Measurements from ENCODE around the gene FBRSL1. TPM values are rescaled to one million over a fixed set of nuclear protein-coding genes. Genes with fewer than 3 reads are reported as not detected.

The FBRSL1 gene
- total RNA-seq, 1 donor from 2014 or later, result 199 TPM

DNA sequence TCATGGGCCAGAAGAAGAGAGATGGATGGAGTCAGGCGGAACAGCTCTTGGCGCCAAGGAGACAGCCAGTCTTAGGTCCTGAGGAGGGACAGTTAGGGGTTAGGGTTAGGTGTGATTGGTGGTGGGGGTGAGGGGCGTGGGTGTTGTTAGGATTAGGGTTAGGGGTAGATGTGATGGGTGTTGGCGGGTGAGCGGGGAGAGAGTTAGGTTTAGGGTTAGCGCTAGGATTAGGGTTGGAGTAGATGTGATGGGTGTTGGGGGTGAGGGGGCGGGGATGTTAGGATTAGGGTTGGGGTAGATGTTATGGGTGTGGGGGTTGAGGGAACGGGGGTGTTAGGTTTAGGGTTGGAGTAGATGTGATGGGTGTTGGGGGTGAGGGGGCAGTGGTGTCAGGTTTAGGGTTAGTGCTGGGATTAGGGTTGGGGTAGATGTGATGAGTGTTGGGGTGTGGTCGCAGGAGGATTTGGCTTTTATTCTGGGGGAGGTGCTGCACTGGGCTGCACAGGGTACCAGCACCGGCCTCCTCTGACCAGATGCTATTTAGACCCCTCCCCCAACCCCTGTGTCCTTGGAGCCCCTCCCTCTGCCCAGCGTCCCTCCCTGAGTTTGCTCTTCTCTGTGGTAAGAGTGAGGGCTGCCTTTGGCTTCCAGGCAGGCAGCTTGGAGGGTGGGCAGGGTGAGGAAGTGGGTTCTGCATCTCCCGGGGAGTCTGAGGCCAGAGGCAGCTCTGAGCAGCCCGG is 35.6 kb upstream of the FBRSL1 start:
- no peaks in the 10 kb centered on the region for H3K36me3 Mint-ChIP-seq (ENCODE audit: insufficient read depth)
- peaks cover 42% of the 10 kb centered on the region for H3K27me3 Mint-ChIP-seq

DNA sequence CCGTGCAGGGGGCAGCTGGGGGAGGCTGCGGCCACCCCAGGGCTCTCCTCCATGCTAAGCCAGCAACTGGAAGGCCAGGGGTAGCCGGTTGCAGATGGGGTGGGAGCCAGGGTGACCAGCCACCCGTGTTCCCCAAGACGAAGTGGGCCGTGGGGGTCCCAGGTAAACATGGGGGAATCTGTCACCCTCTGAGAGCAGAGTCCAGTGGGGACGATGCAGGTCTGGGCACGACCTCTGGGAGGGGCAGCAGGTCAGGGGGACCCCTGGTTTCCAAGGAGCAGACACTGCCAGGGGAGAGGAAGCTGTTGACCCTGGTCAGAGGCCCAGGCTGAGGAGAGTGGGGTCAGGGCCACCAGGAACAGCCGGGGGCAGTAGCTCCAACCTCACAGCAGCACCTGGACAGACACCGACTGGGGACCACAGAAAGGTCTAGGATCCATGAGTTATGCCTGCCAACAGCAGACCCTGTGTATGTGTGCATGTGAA is 35.0 kb upstream of the FBRSL1 start:
- H3K9me3 Mint-ChIP-seq (ENCODE audit: low read depth), result no peaks in the 10 kb centered on the region
- H3K27me3 Mint-ChIP-seq, result peaks cover 44% of the 10 kb centered on the region
- no peaks in the 10 kb centered on the region for H3K36me3 Mint-ChIP-seq (ENCODE audit: insufficient read depth)
- TF ChIP-seq, protein P1, sequence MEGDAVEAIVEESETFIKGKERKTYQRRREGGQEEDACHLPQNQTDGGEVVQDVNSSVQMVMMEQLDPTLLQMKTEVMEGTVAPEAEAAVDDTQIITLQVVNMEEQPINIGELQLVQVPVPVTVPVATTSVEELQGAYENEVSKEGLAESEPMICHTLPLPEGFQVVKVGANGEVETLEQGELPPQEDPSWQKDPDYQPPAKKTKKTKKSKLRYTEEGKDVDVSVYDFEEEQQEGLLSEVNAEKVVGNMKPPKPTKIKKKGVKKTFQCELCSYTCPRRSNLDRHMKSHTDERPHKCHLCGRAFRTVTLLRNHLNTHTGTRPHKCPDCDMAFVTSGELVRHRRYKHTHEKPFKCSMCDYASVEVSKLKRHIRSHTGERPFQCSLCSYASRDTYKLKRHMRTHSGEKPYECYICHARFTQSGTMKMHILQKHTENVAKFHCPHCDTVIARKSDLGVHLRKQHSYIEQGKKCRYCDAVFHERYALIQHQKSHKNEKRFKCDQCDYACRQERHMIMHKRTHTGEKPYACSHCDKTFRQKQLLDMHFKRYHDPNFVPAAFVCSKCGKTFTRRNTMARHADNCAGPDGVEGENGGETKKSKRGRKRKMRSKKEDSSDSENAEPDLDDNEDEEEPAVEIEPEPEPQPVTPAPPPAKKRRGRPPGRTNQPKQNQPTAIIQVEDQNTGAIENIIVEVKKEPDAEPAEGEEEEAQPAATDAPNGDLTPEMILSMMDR (IDR thresholded peaks at IDR 0.05; ENCODE audit: unreplicated experiment), result no peak
- peaks cover 6% of the 10 kb centered on the region for H3K4me1 Mint-ChIP-seq (ENCODE audit: low read depth)
- no peak overlapping the region for H3K4me3 Mint-ChIP-seq (ENCODE audit: low read depth)
- DNase-seq (ENCODE audit: low spot score, unreplicated experiment), result no peak
- no peak overlapping the region for H3K27ac Mint-ChIP-seq

More for the DNA sequence above, 35.6 kb upstream of the FBRSL1 start:
- Mint-ChIP-seq H3K9me3 (ENCODE audit: low read depth) (no peaks in the 10 kb centered on the region), H3K27ac (no peak overlapping the region), H3K4me1 (ENCODE audit: low read depth) (peaks cover 10% of the 10 kb centered on the region), H3K4me3 (ENCODE audit: low read depth) (no peak overlapping the region)
- TF ChIP-seq, protein P1 (IDR thresholded peaks at IDR 0.05; ENCODE audit: unreplicated experiment), result no peak
- no peak for DNase-seq (ENCODE audit: low spot score, unreplicated experiment)

DNA sequence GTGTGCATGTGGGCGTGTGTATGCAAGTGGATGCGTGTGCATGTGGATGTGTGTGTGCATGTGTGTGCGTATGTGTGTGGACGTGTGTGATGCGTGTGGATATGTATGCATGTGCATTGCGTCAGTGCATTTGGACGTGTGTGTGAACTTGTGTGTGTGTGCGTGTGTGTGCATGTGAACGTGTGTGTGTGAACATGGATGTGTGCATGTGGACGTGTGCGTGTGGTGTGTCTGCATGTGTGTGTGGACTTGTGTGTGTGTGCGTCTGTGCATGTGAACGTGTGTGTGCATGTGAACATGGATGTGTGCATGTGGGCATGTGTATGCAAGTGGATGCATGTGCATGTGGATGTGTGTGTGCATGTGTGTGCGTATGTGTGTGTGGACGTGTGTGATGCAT is 34.4 kb upstream of the FBRSL1 start:
- H3K36me3 Mint-ChIP-seq (ENCODE audit: insufficient read depth), result no peaks in the 10 kb centered on the region
- H3K4me1 Mint-ChIP-seq (ENCODE audit: low read depth), result peaks cover 2% of the 10 kb centered on the region
- H3K27ac Mint-ChIP-seq, result no peak overlapping the region
- peaks cover 44% of the 10 kb centered on the region for H3K27me3 Mint-ChIP-seq
- DNase-seq (ENCODE audit: low spot score, unreplicated experiment), result no peak
- no peaks in the 10 kb centered on the region for H3K9me3 Mint-ChIP-seq (ENCODE audit: low read depth)
- H3K4me3 Mint-ChIP-seq (ENCODE audit: low read depth), result no peak overlapping the region
- TF ChIP-seq, protein P1 (IDR thresholded peaks at IDR 0.05; ENCODE audit: unreplicated experiment), result no peak

DNA sequence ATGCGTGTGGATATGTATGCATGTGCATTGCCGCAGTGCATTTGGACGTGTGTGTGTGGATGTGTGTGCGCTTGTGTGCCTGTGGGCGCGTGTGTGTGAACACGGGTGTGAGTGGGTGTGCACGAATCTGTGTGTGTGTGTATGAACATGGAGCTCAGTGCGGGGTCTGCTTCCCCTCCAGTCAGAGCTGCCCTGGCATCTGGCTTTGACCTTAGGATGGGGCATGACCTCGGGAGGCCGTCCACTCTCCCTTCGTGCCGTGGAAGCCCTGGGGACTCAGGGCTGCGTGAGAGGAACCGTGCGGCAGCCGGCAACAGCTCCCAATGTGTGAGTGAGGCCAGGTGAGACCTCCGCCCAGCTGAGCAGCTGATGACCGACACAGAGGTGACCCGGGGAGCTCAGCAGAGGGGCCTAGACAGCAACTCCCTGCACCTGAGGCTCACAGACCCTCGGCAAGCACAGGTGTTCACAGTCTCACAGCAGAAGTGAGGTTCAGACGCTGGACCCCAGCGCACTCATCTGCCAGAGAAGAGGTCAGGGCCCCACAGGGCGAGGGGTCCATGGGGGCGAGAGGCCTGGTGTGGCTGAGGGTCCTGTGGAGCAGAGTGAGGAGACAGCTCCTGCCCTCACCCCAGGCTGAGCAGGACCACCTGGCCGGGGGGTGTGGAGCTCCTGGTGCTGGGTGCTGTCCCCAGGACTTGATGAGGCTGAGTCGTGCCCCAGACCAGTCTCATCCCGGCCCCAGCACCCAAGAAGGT is 33.6 kb upstream of the FBRSL1 start:
- DNase-seq (ENCODE audit: low spot score, unreplicated experiment), result no peak
- H3K36me3 Mint-ChIP-seq (ENCODE audit: insufficient read depth), result no peaks in the 10 kb centered on the region
- TF ChIP-seq, protein P1 (IDR thresholded peaks at IDR 0.05; ENCODE audit: unreplicated experiment), result no peak
- peaks cover 47% of the 10 kb centered on the region for H3K27me3 Mint-ChIP-seq
- no peak overlapping the region for H3K27ac Mint-ChIP-seq
- H3K4me3 Mint-ChIP-seq (ENCODE audit: low read depth), result no peak overlapping the region
- no peaks in the 10 kb centered on the region for H3K9me3 Mint-ChIP-seq (ENCODE audit: low read depth)
- H3K4me1 Mint-ChIP-seq (ENCODE audit: low read depth), result peaks cover 2% of the 10 kb centered on the region

DNA sequence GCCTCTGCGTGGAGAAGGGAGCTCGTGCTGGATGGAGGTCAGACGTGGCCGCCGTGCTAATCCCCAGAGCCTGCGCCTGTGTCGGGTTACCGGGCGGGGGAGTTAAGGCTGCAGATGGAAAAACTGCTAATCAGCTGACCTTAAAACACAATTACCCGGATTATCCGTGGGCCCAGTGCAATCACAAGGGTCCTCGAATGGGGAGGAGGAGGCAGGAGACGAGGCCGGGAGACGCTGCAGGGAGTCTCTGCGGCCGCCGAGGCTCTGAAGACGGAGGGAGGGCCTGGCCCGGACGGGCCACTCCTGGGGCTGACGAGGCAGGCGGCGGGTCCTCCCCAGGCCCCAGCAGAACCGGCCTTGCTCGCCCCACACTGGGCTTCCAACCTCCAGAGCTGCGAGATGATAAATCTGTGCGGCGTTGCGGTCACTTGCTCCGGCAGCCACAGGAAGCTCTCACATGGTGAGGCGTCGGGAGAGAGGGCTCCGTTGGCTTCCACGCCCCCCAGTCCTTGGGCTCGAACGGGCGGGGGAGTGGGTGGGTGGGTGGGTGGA is 32.9 kb upstream of the FBRSL1 start:
- Mint-ChIP-seq H3K27ac (peak overlapping the region; percentile 85), H3K4me3 (ENCODE audit: low read depth) (no peak overlapping the region), H3K9me3 (ENCODE audit: low read depth) (no peaks in the 10 kb centered on the region), H3K4me1 (ENCODE audit: low read depth) (peaks cover 2% of the 10 kb centered on the region), H3K36me3 (ENCODE audit: insufficient read depth) (no peaks in the 10 kb centered on the region), H3K27me3 (peaks cover 44% of the 10 kb centered on the region)
- TF ChIP-seq, protein P1 (IDR thresholded peaks at IDR 0.05; ENCODE audit: unreplicated experiment), result no peak
- DNase-seq (ENCODE audit: low spot score, unreplicated experiment), result no peak
